Calu3 (cell line): Measurements from ENCODE around the gene PLXNB2. TPM values are rescaled to one million over a fixed set of nuclear protein-coding genes. Genes with fewer than 3 reads are reported as not detected.

Source experiments
- BruUV-seq: library from RNA; stranded (reverse); fragments of 400-500 nt; replicated peaks from 2 replicates; lab custom pipeline; 2021; lab: Mats Ljungman, UMichigan
- CTCF ChIA-PET: fragments of 300-600 bp; sonication (Branson Sonifier 250); formaldehyde crosslinking; loops from one replicate; lab custom pipeline; 2022; ENCODE audit warnings: antibody characterized with exemption; lab: Charles Lee
- DNase-seq: peaks from one replicate; pipeline ENCODE4 v3.0.0; 2022
- H3K27ac Mint-ChIP-seq: one replicate; pipeline ENCODE4 v1.8.0; 2022; ENCODE audit warnings: mixed read lengths; ENCODE audit not compliant: unreplicated experiment
- H3K27me3 Mint-ChIP-seq: one replicate; pipeline ENCODE4 v1.8.0; 2022; ENCODE audit warnings: mixed read lengths; ENCODE audit not compliant: unreplicated experiment
- H3K36me3 Mint-ChIP-seq: one replicate; pipeline ENCODE4 v1.8.0; 2022; ENCODE audit warnings: mild to moderate bottlenecking, moderate library complexity, mixed read lengths; ENCODE audit not compliant: insufficient read depth, unreplicated experiment
- H3K4me1 Mint-ChIP-seq: one replicate; pipeline ENCODE4 v1.8.0; 2022; ENCODE audit warnings: mild to moderate bottlenecking, low read depth, mixed read lengths; ENCODE audit not compliant: unreplicated experiment
- H3K4me3 Mint-ChIP-seq: one replicate; pipeline ENCODE4 v1.8.0; 2022; ENCODE audit warnings: mild to moderate bottlenecking, low read depth, moderate library complexity, mixed read lengths; ENCODE audit not compliant: unreplicated experiment
- H3K9me3 Mint-ChIP-seq: one replicate; pipeline ENCODE4 v1.8.0; 2022; ENCODE audit warnings: low read depth, mixed read lengths; ENCODE audit not compliant: unreplicated experiment
- intact Hi-C: fragments of 100-400 bp; cut with micrococcal nuclease; formaldehyde crosslinking; loops from one replicate; pipeline ENCODE4 v1.10.0; 2022; ENCODE audit not compliant: unreplicated experiment
- total RNA-seq: library from RNA; stranded (reverse); gene quantifications from 2 replicates; pipeline ENCODE4 v1.2.3, GENCODE V29; 2022
- TF ChIP-seq, protein P1 (sequence below): fragments of 200-600 bp; IDR thresholded peaks from one replicate; pipeline ENCODE4 v1.8.0; 2022; ENCODE audit warnings: antibody characterized with exemption; ENCODE audit not compliant: unreplicated experiment

PLXNB2 gene
- total RNA-seq, 1 experiment from 2014 or later: 298 TPM

DNA sequence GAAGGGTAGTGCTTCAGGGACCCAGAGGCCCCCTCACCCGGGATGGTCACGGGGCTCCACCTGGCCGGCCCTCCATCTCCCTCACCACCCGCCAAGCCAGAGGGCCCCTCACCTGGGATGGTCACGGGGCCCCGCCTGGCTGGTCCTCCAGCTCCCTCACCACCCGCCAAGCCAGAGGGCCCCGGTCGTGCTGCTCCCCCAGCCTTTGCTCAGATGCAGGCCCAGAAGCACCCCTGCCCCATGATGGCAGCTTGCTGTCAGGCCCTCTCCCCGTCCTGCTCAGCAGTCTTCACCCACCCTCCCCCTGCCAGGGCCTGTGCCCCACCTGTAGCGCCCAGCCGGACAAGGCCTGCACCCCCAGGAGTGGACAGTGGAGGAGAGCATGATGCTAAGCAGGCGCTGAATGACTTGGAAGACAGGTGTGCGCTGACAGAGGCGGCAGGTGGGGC lies 12.1 kb upstream of the PLXNB2 start:
- no TSS peak for BruUV-seq
- H3K9me3 Mint-ChIP-seq: no peaks in the 10 kb centered on the region
- H3K4me3 Mint-ChIP-seq: no peak overlapping the region
- DNase-seq: no peak
- no peaks in the 10 kb centered on the region for H3K27me3 Mint-ChIP-seq
- no peak overlapping the region for H3K27ac Mint-ChIP-seq
- no peaks in the 10 kb centered on the region for H3K36me3 Mint-ChIP-seq
- intact Hi-C loops: no loop called here
- H3K4me1 Mint-ChIP-seq: peaks cover under 1% of the 10 kb centered on the region
- CTCF ChIA-PET: no interaction called here
- TF ChIP-seq, protein P1, sequence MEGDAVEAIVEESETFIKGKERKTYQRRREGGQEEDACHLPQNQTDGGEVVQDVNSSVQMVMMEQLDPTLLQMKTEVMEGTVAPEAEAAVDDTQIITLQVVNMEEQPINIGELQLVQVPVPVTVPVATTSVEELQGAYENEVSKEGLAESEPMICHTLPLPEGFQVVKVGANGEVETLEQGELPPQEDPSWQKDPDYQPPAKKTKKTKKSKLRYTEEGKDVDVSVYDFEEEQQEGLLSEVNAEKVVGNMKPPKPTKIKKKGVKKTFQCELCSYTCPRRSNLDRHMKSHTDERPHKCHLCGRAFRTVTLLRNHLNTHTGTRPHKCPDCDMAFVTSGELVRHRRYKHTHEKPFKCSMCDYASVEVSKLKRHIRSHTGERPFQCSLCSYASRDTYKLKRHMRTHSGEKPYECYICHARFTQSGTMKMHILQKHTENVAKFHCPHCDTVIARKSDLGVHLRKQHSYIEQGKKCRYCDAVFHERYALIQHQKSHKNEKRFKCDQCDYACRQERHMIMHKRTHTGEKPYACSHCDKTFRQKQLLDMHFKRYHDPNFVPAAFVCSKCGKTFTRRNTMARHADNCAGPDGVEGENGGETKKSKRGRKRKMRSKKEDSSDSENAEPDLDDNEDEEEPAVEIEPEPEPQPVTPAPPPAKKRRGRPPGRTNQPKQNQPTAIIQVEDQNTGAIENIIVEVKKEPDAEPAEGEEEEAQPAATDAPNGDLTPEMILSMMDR: no peak

DNA sequence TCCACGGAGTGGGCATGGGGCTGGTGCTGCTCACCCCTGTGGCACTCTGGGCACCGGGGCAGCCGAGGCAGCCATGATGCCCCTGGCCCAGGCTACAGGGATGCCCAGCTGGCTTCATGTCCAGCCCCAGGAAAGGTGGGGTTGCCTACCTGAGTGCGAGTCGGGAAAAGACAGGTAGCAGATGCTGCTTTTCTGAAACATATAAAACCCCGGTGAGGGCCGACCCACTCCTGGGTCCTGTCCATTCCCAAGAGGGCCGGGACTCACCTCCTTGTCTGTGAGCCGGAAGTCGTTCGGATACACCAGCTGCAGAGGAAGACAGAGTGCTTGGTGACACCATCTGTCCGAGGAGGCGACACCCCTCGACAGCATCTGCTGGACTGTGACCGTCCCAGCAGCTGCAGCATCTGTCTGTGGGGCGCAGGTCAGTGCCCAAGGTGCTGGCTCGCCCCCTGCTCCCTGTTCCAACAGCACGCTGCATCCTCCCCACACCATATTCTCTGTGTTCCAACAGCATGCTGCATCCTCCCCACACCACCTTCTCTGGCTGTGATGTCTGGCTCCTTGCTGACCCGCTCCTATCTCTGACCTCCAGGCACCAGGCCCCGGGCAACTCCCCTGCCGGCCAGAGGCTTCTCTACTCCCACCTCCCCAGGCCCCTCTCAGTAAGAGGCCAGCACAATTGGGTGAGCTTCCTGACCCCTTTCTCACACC lies 11.4 kb upstream of the PLXNB2 start:
- Mint-ChIP-seq H3K9me3 (no peaks in the 10 kb centered on the region), H3K27me3 (no peaks in the 10 kb centered on the region), H3K4me3 (no peak overlapping the region), H3K27ac (no peak overlapping the region), H3K4me1 (no peaks in the 10 kb centered on the region), H3K36me3 (peaks cover 5% of the 10 kb centered on the region)
- no TSS peak for BruUV-seq
- TF ChIP-seq, protein P1: no peak
- CTCF ChIA-PET: no interaction called here
- intact Hi-C loops: no loop called here
- DNase-seq: no peak

DNA sequence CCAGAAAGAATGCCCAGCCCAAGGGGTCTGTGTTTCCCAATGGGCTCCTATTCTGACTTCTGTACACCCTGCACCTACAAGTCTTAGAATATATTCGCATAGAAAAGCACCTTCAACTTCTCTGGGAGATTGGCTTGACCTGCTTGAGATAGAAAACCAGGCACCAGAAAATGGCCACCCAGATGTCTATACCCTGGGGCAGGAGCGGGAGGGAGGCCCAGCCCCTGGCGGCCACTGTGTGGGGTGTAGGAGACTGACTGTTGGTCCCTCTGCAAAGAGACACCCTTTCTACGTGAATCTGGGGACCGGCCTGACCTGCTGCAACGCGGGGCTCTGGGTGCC lies 10.9 kb upstream of the PLXNB2 start:
- no peak overlapping the region for H3K4me3 Mint-ChIP-seq
- DNase-seq: no peak
- H3K36me3 Mint-ChIP-seq: peaks cover 9% of the 10 kb centered on the region
- no peaks in the 10 kb centered on the region for H3K9me3 Mint-ChIP-seq
- H3K4me1 Mint-ChIP-seq: no peaks in the 10 kb centered on the region
- no peaks in the 10 kb centered on the region for H3K27me3 Mint-ChIP-seq
- CTCF ChIA-PET: no interaction called here
- BruUV-seq: no TSS peak
- H3K27ac Mint-ChIP-seq: no peak overlapping the region
- intact Hi-C loops: no loop called here
- TF ChIP-seq, protein P1: no peak

DNA sequence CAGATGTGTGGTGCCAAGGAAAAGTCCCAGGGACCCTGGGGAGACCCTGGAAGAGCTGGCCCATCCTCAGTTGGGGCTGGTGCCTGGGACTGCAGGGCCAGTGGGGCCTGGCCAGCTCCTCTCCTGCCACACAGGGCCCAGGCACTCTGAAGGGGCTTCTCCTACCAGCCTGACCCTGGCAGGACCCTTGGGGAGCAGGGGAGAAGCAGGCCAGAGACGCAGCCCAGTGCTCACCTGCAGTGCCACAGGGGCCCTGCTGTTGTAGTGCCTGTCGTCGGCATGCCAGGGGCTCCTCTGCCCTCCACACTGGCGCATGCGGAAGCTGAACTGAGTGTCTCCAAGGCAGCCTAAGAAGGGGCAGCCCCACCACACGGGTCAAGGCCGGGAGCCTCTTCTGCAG lies 10.2 kb upstream of the PLXNB2 start:
- no peak overlapping the region for H3K4me3 Mint-ChIP-seq
- no peak overlapping the region for H3K27ac Mint-ChIP-seq
- BruUV-seq: no TSS peak
- TF ChIP-seq, protein P1: no peak
- no peaks in the 10 kb centered on the region for H3K27me3 Mint-ChIP-seq
- no peak for DNase-seq
- intact Hi-C loops: no loop called here
- H3K4me1 Mint-ChIP-seq: no peaks in the 10 kb centered on the region
- H3K9me3 Mint-ChIP-seq: no peaks in the 10 kb centered on the region
- peaks cover 9% of the 10 kb centered on the region for H3K36me3 Mint-ChIP-seq
- CTCF ChIA-PET: no interaction called here
